Thoracic aorta (tissue), 2 donors: ENCODE measurements around the gene FAM170B. TPM values are rescaled to one million over a fixed set of nuclear protein-coding genes. Genes with fewer than 3 reads are reported as not detected.

Experiments used
- ATAC-seq: fragments of 150-250 bp; one replicate; pipeline ENCODE4 v1.8.0; 2017; ENCODE audit warnings: low read depth; ENCODE audit not compliant: insufficient number of reproducible peaks, low FRiP score
- DNase-seq: peaks from one replicate; pipeline ENCODE4 v3.0.0-alpha.2; 2020; ENCODE audit warnings: low spot score
- H3K27ac ChIP-seq, 2 donors: fragments of 200-600 bp; sonication (generic); 1 replicate in 1 of 2; 2 replicates in 1 of 2; pipeline ENCODE4 v1.5.1; 2016; ENCODE audit warnings: mild to moderate bottlenecking in 2 of 2, moderate library complexity in 2 of 2
- H3K27me3 ChIP-seq: fragments of 200-600 bp; sonication (generic); replicated peaks from 2 replicates; pipeline ENCODE4 v1.6.0; 2016; ENCODE audit warnings: mild to moderate bottlenecking; ENCODE audit not compliant: insufficient read depth
- H3K36me3 ChIP-seq: fragments of 200-600 bp; sonication (generic); one replicate; pipeline ENCODE4 v1.5.1; 2016
- H3K4me1 ChIP-seq, 2 donors: fragments of 200-600 bp; sonication (generic); 1 replicate in 1 of 2; 2 replicates in 1 of 2; pipeline versions ENCODE4 v1.5.1 to v1.6.0; 2016; ENCODE audit warnings: low read depth in 2 of 2, mild to moderate bottlenecking in 1 of 2; ENCODE audit not compliant: control insufficient read depth in 1 of 2
- H3K4me3 ChIP-seq: fragments of 200-600 bp; sonication (generic); 2 replicates; pipeline ENCODE4 v1.5.1; 2016; ENCODE audit warnings: mild to moderate bottlenecking
- H3K9me3 ChIP-seq: fragments of 200-600 bp; sonication (generic); 2 replicates; pipeline ENCODE4 v1.5.1; 2016
- CTCF ChIP-seq: fragments of 200-600 bp; sonication (generic); IDR thresholded peaks from one replicate; pipeline ENCODE4 v1.5.1; 2019; ENCODE audit warnings: antibody characterized with exemption
- total RNA-seq, 2 donors: library from RNA; depleted of rRNA; stranded (reverse); fragments of >200 nt; gene quantifications; one replicate each; pipeline versions ENCODE4 v1.1.0 to v1.2.3, GENCODE V29; 2016

FAM170B gene
- total RNA-seq, 2 donors from 2014 or later, result not detected

- no peaks in the 10 kb centered on the region for H3K9me3 ChIP-seq
- ATAC-seq, result no peak
- no peak for DNase-seq
- no peaks in the 10 kb centered on the region for H3K36me3 ChIP-seq
- H3K4me3 ChIP-seq, result no peak overlapping the region
- no peaks in the 10 kb centered on the region for H3K4me1 ChIP-seq
- H3K27ac ChIP-seq, result no peak overlapping the region
- no peaks in the 10 kb centered on the region for H3K27me3 ChIP-seq
- no peak for TF ChIP-seq CTCF
These were observed 20.8 kb upstream of the FAM170B start for GRCh38 chr10:49154641-49155040.

GRCh38 chr10:49153971-49154370 is 20.1 kb upstream of the FAM170B start:
- H3K9me3 ChIP-seq, result no peaks in the 10 kb centered on the region
- no peaks in the 10 kb centered on the region for H3K4me1 ChIP-seq
- H3K27ac ChIP-seq, result no peak overlapping the region
- DNase-seq (no peak), ATAC-seq (no peak)
- no peaks in the 10 kb centered on the region for H3K27me3 ChIP-seq
- H3K36me3 ChIP-seq, result no peaks in the 10 kb centered on the region
- no peak for TF ChIP-seq CTCF
- no peak overlapping the region for H3K4me3 ChIP-seq

GRCh38 chr10:49153115-49153514 is 19.3 kb upstream of the FAM170B start:
- no peak overlapping the region for H3K4me3 ChIP-seq
- no peaks in the 10 kb centered on the region for H3K4me1 ChIP-seq
- H3K9me3 ChIP-seq, result peaks cover 1% of the 10 kb centered on the region
- no peak for TF ChIP-seq CTCF
- H3K27me3 ChIP-seq, result no peaks in the 10 kb centered on the region
- DNase-seq, result no peak
- no peak for ATAC-seq
- no peaks in the 10 kb centered on the region for H3K36me3 ChIP-seq
- no peak overlapping the region for H3K27ac ChIP-seq

- Histone ChIP-seq H3K9me3 (peaks cover 6% of the 10 kb centered on the region), H3K4me3 (no peak overlapping the region), H3K27me3 (no peaks in the 10 kb centered on the region), H3K4me1 (no peaks in the 10 kb centered on the region), H3K36me3 (no peaks in the 10 kb centered on the region), H3K27ac (no peak overlapping the region)
- DNase-seq (no peak), ATAC-seq (no peak)
- no peak for TF ChIP-seq CTCF
These were observed 18.8 kb upstream of the FAM170B start for GRCh38 chr10:49152663-49153062.

GRCh38 chr10:49152037-49152436 is 18.2 kb upstream of the FAM170B start:
- Histone ChIP-seq H3K4me1 (no peaks in the 10 kb centered on the region), H3K36me3 (no peaks in the 10 kb centered on the region), H3K9me3 (peaks cover 7% of the 10 kb centered on the region), H3K27ac (no peak overlapping the region), H3K4me3 (no peak overlapping the region), H3K27me3 (no peaks in the 10 kb centered on the region)
- ATAC-seq, result no peak
- TF ChIP-seq CTCF, result no peak
- DNase-seq, result no peak
